Measurements from ENCODE around the gene CNIH2.

- TF ChIP-seq CTCF (conservative IDR thresholded peaks at IDR 0.05 in 1 of 2, IDR thresholded peaks at IDR 0.05 in 1 of 2; ENCODE audit: low read depth in 1 of 2, low read length in 2 of 2), result no peak
- no peak for TF ChIP-seq EZH2 (IDR thresholded peaks at IDR 0.05; ENCODE audit: low read length, missing control alignments)
Observed at GRCh38 chr11:66287889-66288670, 10.1 kb downstream of the CNIH2 start.

Measured in fibroblast of lung (primary cell).